HepG2 (cell line): Measurements from ENCODE around the gene MMP17. TPM values are rescaled to one million over a fixed set of nuclear protein-coding genes. Genes with fewer than 3 reads are reported as not detected.
A peak's percentile ranks its signal among the peaks of the same experiment; 100 is the strongest.

ENCODE experiments used
- ATAC-seq: fragments of 200-7000 bp; cut with Tn5 transposase; 3 replicates; pipeline ENCODE4 v1.9.1; 2020; ENCODE audit warnings: mild to moderate bottlenecking, moderate library complexity
- BruUV-seq: library from RNA; stranded (reverse); fragments of 400-500 nt; replicated peaks from 2 replicates; lab custom pipeline; 2021; lab: Mats Ljungman, UMichigan
- CTCF ChIA-PET: fragments of 300-600 bp; formaldehyde crosslinking; extraction: SDS; loops from one replicate; lab custom pipeline; 2021; ENCODE audit warnings: low total read pairs, inconsistent platforms, low intra/inter-chr PET ratio; lab: Yijun Ruan, JAX
- POLR2A ChIA-PET: fragments of 350-600 bp; sonication (Branson Sonifier 250); formaldehyde crosslinking; loops from one replicate; lab custom pipeline; 2020; ENCODE audit warnings: antibody characterized with exemption, inconsistent platforms; lab: Yijun Ruan, JAX
- DNase-seq: peaks from one replicate; pipeline ENCODE4 v3.0.0-alpha.2; 2015; ENCODE audit warnings: low spot score
- FAIRE-seq: peaks from 3 replicates; lab custom pipeline; 2011; peaks lifted over from hg19 to GRCh38; lab: Jason Lieb, UNC
- H2AFZ ChIP-seq: one replicate; pipeline ENCODE4 v1.6.1; 2011; ENCODE audit warnings: low read length, inconsistent platforms
- H3K27ac ChIP-seq: fragments of 300-600 bp; 3 replicates; pipeline ENCODE4 v1.8.0; 2011; ENCODE audit warnings: mixed run types, mild to moderate bottlenecking, mixed read lengths, low read length, inconsistent platforms; ENCODE audit not compliant: insufficient read depth; ENCODE audit errors: extremely low read length
- H3K27me3 ChIP-seq, 2 experiments: fragments of 200-600 bp in 1 of 2; 2 replicates in 1 of 2; 3 replicates in 1 of 2; pipeline versions ENCODE4 v1.6.0 to v1.8.0; 2011; ENCODE audit warnings: low read length in 2 of 2, mild to moderate bottlenecking in 2 of 2, moderate library complexity in 2 of 2, inconsistent platforms in 1 of 2; ENCODE audit not compliant: insufficient read depth in 2 of 2, control insufficient read depth in 1 of 2
- H3K36me3 ChIP-seq, 2 experiments: fragments of 200-600 bp in 1 of 2; replicated peaks in 1 of 2; 2 replicates in 1 of 2; 3 replicates in 1 of 2; pipeline versions ENCODE4 v1.5.1 to v1.8.0; 2011; ENCODE audit warnings: low read length in 2 of 2, inconsistent platforms in 1 of 2; ENCODE audit not compliant: insufficient read depth in 2 of 2, control insufficient read depth in 1 of 2
- H3K4me1 ChIP-seq: 2 replicates; pipeline ENCODE4 v1.5.1; 2012; ENCODE audit warnings: low read length, inconsistent platforms; ENCODE audit not compliant: insufficient read depth
- H3K4me2 ChIP-seq: 2 replicates; pipeline ENCODE4 v1.6.0; 2011; ENCODE audit warnings: low read depth, low read length, inconsistent platforms
- H3K4me3 ChIP-seq, 3 experiments: fragments of 200-600 bp in 1 of 3; sonication (generic), shearing (Covaris generic) in 1 of 3; replicated peaks in 1 of 3; 2 replicates each; pipeline ENCODE4 v1.5.1; 2011 to 2016; ENCODE audit warnings: low read length in 3 of 3, inconsistent platforms in 2 of 3, low read depth in 2 of 3, mild to moderate bottlenecking in 2 of 3, control low read depth in 1 of 3, mixed read lengths in 1 of 3; ENCODE audit not compliant: insufficient read depth in 1 of 3
- H3K79me2 ChIP-seq: one replicate; pipeline ENCODE4 v1.6.1; 2011; ENCODE audit warnings: low read length, inconsistent platforms; ENCODE audit not compliant: insufficient read depth
- H3K9ac ChIP-seq: 2 replicates; pipeline ENCODE4 v1.6.0; 2011; ENCODE audit warnings: mild to moderate bottlenecking, low read depth, low read length, inconsistent platforms; ENCODE audit not compliant: insufficient read depth
- H3K9me3 ChIP-seq: 2 replicates; pipeline ENCODE4 v1.5.1; 2012; ENCODE audit warnings: mild to moderate bottlenecking, low read length
- H4K20me1 ChIP-seq: 2 replicates; pipeline ENCODE4 v1.6.0; 2011; ENCODE audit warnings: inconsistent platforms, mild to moderate bottlenecking, low read length, moderate library complexity; ENCODE audit not compliant: insufficient read depth
- BRD4 ChIP-seq: sonication (generic); formaldehyde crosslinking; IDR thresholded peaks from 2 replicates; pipeline ENCODE4 v1.4.0; 2020; ENCODE audit warnings: missing genetic modification reagents
- CEBPB ChIP-seq: IDR thresholded peaks from 2 replicates; pipeline ENCODE4 v1.6.1; 2011; ENCODE audit warnings: low read depth, low read length, improper control_type of control experiment, borderline replicate concordance
- FOXM1 ChIP-seq: sonication (generic); formaldehyde crosslinking; IDR thresholded peaks from 2 replicates; pipeline ENCODE4 v1.5.0; 2020; ENCODE audit warnings: missing genetic modification reagents
- ISL2 ChIP-seq: sonication (generic); formaldehyde crosslinking; IDR thresholded peaks from 2 replicates; pipeline ENCODE4 v1.5.0; 2020; ENCODE audit warnings: missing genetic modification reagents
- KLF11 ChIP-seq: IDR thresholded peaks from 2 replicates; pipeline ENCODE4 v1.6.1; 2016; ENCODE audit warnings: missing compliant biosample characterization
- NONO ChIP-seq, 2 experiments: fragments of 450-650 bp in 1 of 2; sonication (generic) in 1 of 2; formaldehyde crosslinking in 1 of 2; IDR thresholded peaks in 1 of 2; conservative IDR thresholded peaks in 1 of 2; 2 replicates each; pipeline versions ENCODE4 v1.6.1 to v1.8.0; 2017 to 2022; ENCODE audit warnings: mild to moderate bottlenecking in 1 of 2, missing genetic modification reagents in 1 of 2, moderate library complexity in 1 of 2
- TEAD2 ChIP-seq: sonication (generic); formaldehyde crosslinking; IDR thresholded peaks from 2 replicates; pipeline ENCODE4 v1.9.0; 2021; ENCODE audit warnings: missing genetic modification reagents
- ZBTB3 ChIP-seq: sonication (generic); formaldehyde crosslinking; IDR thresholded peaks from 2 replicates; pipeline ENCODE4 v1.4.0; 2020; ENCODE audit warnings: low read depth, mild to moderate bottlenecking, moderate library complexity, missing genetic modification reagents, borderline replicate concordance
- ZFP37 ChIP-seq: sonication (generic); formaldehyde crosslinking; IDR thresholded peaks from 2 replicates; pipeline ENCODE4 v1.4.0; 2020; ENCODE audit warnings: missing genetic modification reagents, borderline replicate concordance
- ZNF329 ChIP-seq: sonication (generic); formaldehyde crosslinking; IDR thresholded peaks from 2 replicates; pipeline ENCODE4 v1.9.0; 2021; ENCODE audit warnings: low read depth, mild to moderate bottlenecking, missing genetic modification reagents
- WGBS: methylation state at CpG from one replicate; pipeline ENCODE4 v1.1.6; 2017; ENCODE audit warnings: low lambda C conversion rate; 5-methylcytosine and 5-hydroxymethylcytosine counted together
- in situ Hi-C: cut with HindIII; loops from 2 replicates; pipeline ENCODE4 v1.10.0; 2017; ENCODE audit warnings: low pct_unique_long_range_greater_than_20kb; ENCODE audit not compliant: extremely low pct_ligation_motif_present
- intact Hi-C: fragments of 100-400 bp; cut with micrococcal nuclease; formaldehyde crosslinking; loops from one replicate; pipeline ENCODE4 v1.10.0; 2022; ENCODE audit not compliant: unreplicated experiment
- polyA plus RNA-seq, 8 experiments: library from polyadenylated mRNA; depleted of rRNA in 3 of 8; stranded (reverse) in 7 of 8; unstranded in 1 of 8; fragments of >200 nt; fragmentation: Illumina TruSeq in 4 of 8; extraction: Trizol in 4 of 8; gene quantifications; 2 replicates each; pipeline versions ENCODE4 v1.2.1 to v1.2.3, GENCODE V29; 2011 to 2016; ENCODE audit warnings: low read depth in 4 of 8, missing spikeins in 1 of 8, mixed read lengths in 1 of 8; ENCODE audit not compliant: insufficient read depth in 1 of 8
- total RNA-seq, 5 experiments: library from RNA; depleted of rRNA; stranded (reverse); fragments of >200 nt; fragmentation: Illumina TruSeq; extraction: Trizol; gene quantifications; 2 replicates each; pipeline ENCODE4 v1.2.3, GENCODE V29; 2016; ENCODE audit warnings: low read depth in 1 of 5
- TF ChIP-seq, protein P1 (sequence below): sonication (generic); formaldehyde crosslinking; IDR thresholded peaks from 2 replicates; pipeline ENCODE4 v1.9.0; 2021; ENCODE audit warnings: missing genetic modification reagents, mild to moderate bottlenecking, borderline replicate concordance

MMP17 gene
- total and polyA plus RNA-seq, 2 of the 13 experiments (the other 11 are each of a cell fraction or from before 2014, with no cell fraction given): 0.55 to 0.80 TPM

DNA sequence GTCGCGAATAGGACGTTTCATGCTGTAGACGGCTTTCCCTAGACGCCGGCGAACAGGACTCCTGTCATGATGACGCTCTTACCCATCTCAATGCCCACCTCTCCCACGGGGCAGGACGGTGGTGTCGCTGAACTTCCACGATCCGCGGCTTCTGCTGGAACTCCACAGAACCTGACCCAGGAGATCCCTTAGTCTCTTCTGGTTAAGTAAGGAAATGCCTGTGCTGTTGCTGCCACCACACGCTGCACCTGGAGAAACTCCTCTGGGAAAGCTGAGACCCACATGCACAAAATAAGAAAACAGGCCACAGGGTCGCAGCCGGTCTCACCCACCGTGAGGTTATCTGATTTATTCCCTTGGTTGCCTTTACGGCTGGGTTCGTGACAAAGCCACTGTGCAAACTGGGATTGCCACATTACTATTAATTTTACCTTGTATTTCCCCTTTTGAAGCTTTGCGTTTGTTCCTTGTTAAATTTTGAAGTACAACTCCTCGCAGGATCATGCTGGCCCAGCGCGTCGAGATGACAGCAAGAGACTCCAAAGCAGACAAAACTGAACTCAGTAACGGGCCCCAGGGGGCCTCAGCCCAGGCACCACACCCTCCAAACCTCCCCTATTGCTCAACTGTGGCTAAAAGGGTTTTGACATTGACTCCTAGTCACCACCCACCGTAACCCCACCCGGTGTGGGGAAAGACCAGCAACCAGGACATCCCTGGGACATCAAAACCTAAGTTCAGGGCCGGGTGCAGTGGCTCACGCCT, 9.2 kb upstream of the MMP17 start (continued):
- TF ChIP-seq, protein P1, sequence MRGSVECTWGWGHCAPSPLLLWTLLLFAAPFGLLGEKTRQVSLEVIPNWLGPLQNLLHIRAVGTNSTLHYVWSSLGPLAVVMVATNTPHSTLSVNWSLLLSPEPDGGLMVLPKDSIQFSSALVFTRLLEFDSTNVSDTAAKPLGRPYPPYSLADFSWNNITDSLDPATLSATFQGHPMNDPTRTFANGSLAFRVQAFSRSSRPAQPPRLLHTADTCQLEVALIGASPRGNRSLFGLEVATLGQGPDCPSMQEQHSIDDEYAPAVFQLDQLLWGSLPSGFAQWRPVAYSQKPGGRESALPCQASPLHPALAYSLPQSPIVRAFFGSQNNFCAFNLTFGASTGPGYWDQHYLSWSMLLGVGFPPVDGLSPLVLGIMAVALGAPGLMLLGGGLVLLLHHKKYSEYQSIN (CRISPR knock-in tag): no peak
- TF ChIP-seq KLF11 (no peak), TEAD2 (CRISPR knock-in tag) (no peak), CEBPB (peak; percentile 50; the same call in 1 of the 2 replicates), BRD4 (CRISPR knock-in tag) (no peak), NONO (IDR thresholded peaks at IDR 0.05) (no peak), NONO (CRISPR knock-in tag; conservative IDR thresholded peaks at IDR 0.05) (no peak)

DNA sequence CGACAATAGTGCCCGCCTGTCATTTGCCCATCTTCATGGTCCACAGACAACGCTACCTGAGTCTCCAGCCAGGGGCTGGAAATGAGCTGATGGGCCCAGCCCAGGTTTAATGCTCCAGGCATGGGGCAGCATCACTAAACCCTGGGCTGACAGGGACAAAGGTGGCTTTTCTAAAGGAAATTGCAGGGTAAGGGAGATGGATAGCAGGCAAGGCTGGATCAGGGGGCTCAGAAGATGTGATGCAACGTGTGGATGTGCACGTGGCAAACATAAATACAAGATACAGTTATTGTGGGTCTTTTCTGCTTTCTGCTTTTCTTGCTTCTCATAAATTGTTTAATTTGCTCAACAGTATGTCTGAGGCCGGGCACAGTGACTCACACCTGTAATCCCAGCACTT, 3.7 kb upstream of the MMP17 start:
- Histone ChIP-seq H3K4me3 (no peak overlapping the region), H3K27me3 (peaks cover 6 to 35% of the 10 kb centered on the region in 2 experiments; a peak in 4 of 5 replicates), H2AFZ (no peak overlapping the region), H3K27ac (no peak overlapping the region), H3K79me2 (no peaks in the 10 kb centered on the region), H3K9me3 (no peaks in the 10 kb centered on the region), H4K20me1 (no peaks in the 10 kb centered on the region), H3K36me3 (no peaks in the 10 kb centered on the region), H3K4me2 (no peak overlapping the region), H3K9ac (no peak overlapping the region), H3K4me1 (peaks cover 35% of the 10 kb centered on the region)
- DNase-seq (no peak), ATAC-seq (no peak), FAIRE-seq (no peak)
- intact Hi-C loops: no loop called here
- CTCF ChIA-PET: no interaction called here
- in situ Hi-C loops: no loop called here
- no TSS peak for BruUV-seq
- peak; percentile 99 for TF ChIP-seq ZNF329 (CRISPR knock-in tag)
- TF ChIP-seq ZFP37 (CRISPR knock-in tag): no peak
- no peak for TF ChIP-seq ZBTB3 (CRISPR knock-in tag)
- TF ChIP-seq ISL2 (CRISPR knock-in tag): no peak
- TF ChIP-seq FOXM1 (CRISPR knock-in tag): no peak
- 33% methylated on average over 5 of the region's 6 CpGs for WGBS
- POLR2A ChIA-PET: no interaction called here
